ENCODE results near the gene TRPV4. TPM values are rescaled to one million over a fixed set of nuclear protein-coding genes. Genes with fewer than 3 reads are reported as not detected.

The TRPV4 gene
- total RNA-seq, 1 experiment from 2014 or later, result 2.4 TPM

DNA sequence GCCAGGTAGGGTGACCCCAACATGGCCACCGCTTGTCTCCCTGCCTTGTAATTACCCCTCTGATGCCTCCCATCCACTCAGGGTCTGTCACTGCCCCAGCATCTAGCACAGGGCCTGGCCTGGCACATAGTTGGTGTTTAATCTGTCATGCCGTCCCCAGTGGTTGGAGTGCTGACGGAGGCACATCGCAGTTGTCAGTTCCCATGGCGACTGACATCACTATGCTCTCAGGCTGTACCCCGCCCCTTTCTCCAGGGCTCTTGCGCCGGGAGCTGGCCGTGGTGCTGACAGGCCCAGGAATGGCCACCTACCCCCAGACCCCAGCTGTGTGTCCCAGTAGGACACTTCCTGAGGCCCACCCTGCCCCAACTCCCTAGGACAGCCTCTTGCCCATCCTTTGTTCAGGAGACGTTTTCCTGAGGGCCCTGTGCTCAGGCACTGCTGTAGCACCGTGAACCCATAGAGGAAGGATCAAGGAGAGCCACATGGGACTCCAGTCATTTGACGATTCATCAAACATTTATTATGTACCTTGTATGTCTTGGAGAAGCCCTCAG, 96.6 kb downstream of the TRPV4 start:
- no TSS peak for BruUV-seq (replicated peaks)
- Histone ChIP-seq H2AFZ (ENCODE audit: low read length) (no peak overlapping the region), H3K79me2 (ENCODE audit: low read length) (no peaks in the 10 kb centered on the region), H3K9me2 (replicated peaks; ENCODE audit: low read length) (no peaks in the 10 kb centered on the region), H3K4me1 (ENCODE audit: insufficient read depth, low read length) (no peaks in the 10 kb centered on the region), H3K9me3 (ENCODE audit: low read length) (no peaks in the 10 kb centered on the region), H3K9ac (ENCODE audit: low read length) (no peak overlapping the region), H3K4me2 (ENCODE audit: low read length) (no peak overlapping the region), H3K27ac (ENCODE audit: low read length) (no peak overlapping the region), H3K27me3 (ENCODE audit: low read length) (no peaks in the 10 kb centered on the region), H3K36me3 (ENCODE audit: low read depth, low read length) (no peaks in the 10 kb centered on the region), H4K20me1 (ENCODE audit: low read length) (no peaks in the 10 kb centered on the region), H3K4me3 (ENCODE audit: low read length) (no peak overlapping the region), H3F3A (ENCODE audit: low read length, unreplicated experiment) (no peaks in the 10 kb centered on the region)
- TF ChIP-seq EZH2 (IDR thresholded peaks at IDR 0.05; ENCODE audit: low read length, unreplicated experiment) (no peak), EZH2phosphoT487 (IDR thresholded peaks at IDR 0.05; ENCODE audit: borderline replicate concordance, low read length) (no peak)
- TF ChIP-seq, protein P1, sequence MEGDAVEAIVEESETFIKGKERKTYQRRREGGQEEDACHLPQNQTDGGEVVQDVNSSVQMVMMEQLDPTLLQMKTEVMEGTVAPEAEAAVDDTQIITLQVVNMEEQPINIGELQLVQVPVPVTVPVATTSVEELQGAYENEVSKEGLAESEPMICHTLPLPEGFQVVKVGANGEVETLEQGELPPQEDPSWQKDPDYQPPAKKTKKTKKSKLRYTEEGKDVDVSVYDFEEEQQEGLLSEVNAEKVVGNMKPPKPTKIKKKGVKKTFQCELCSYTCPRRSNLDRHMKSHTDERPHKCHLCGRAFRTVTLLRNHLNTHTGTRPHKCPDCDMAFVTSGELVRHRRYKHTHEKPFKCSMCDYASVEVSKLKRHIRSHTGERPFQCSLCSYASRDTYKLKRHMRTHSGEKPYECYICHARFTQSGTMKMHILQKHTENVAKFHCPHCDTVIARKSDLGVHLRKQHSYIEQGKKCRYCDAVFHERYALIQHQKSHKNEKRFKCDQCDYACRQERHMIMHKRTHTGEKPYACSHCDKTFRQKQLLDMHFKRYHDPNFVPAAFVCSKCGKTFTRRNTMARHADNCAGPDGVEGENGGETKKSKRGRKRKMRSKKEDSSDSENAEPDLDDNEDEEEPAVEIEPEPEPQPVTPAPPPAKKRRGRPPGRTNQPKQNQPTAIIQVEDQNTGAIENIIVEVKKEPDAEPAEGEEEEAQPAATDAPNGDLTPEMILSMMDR (conservative IDR thresholded peaks at IDR 0.05; ENCODE audit: low read depth, low read length), result no peak
- DNase-seq, result no peak
- no peak for ATAC-seq
- ChIA-PET CTCF (no interaction called here), POLR2A (ENCODE audit: unreplicated experiment) (no interaction called here)
- intact Hi-C loops (cut with micrococcal nuclease), result no loop called here

- no peak for DNase-seq
- Histone ChIP-seq H2AFZ (ENCODE audit: low read length) (no peak overlapping the region), H3K4me1 (ENCODE audit: insufficient read depth, low read length) (no peaks in the 10 kb centered on the region), H4K20me1 (ENCODE audit: low read length) (no peaks in the 10 kb centered on the region), H3K9ac (ENCODE audit: low read length) (no peak overlapping the region), H3K27ac (ENCODE audit: low read length) (no peak overlapping the region), H3K4me3 (ENCODE audit: low read length) (no peak overlapping the region), H3K9me3 (ENCODE audit: low read length) (no peaks in the 10 kb centered on the region), H3K27me3 (ENCODE audit: low read length) (no peaks in the 10 kb centered on the region), H3K9me2 (replicated peaks; ENCODE audit: low read length) (no peaks in the 10 kb centered on the region), H3K79me2 (ENCODE audit: low read length) (no peaks in the 10 kb centered on the region), H3F3A (ENCODE audit: low read length, unreplicated experiment) (no peaks in the 10 kb centered on the region), H3K4me2 (ENCODE audit: low read length) (no peak overlapping the region), H3K36me3 (ENCODE audit: low read depth, low read length) (no peaks in the 10 kb centered on the region)
- ChIA-PET CTCF (no interaction called here), POLR2A (ENCODE audit: unreplicated experiment) (no interaction called here)
- TF ChIP-seq, protein P1 (conservative IDR thresholded peaks at IDR 0.05; ENCODE audit: low read depth, low read length), result no peak
- no peak for TF ChIP-seq EZH2phosphoT487 (IDR thresholded peaks at IDR 0.05; ENCODE audit: borderline replicate concordance, low read length)
- TF ChIP-seq EZH2 (IDR thresholded peaks at IDR 0.05; ENCODE audit: low read length, unreplicated experiment), result no peak
- no peak for ATAC-seq
- BruUV-seq (replicated peaks), result no TSS peak
- intact Hi-C loops (cut with micrococcal nuclease), result no loop called here
Measured at GRCh38 chr12:109735825-109736551, 97.2 kb downstream of the TRPV4 start.

GRCh38 chr12:109735051-109735521, 98.1 kb downstream of the TRPV4 start:
- no peak for ATAC-seq

More at GRCh38 chr12:109735051-109735521, 98.1 kb downstream of the TRPV4 start:
- POLR2A ChIA-PET (ENCODE audit: unreplicated experiment), result interaction anchor here (0.6 kb wide), 1 partner anchor 1674 kb away, joined by 4 read pairs; no protein-coding TSS in a partner anchor
- H3K9me2 ChIP-seq (replicated peaks; ENCODE audit: low read length), result no peaks in the 10 kb centered on the region
- no peaks in the 10 kb centered on the region for H3K9me3 ChIP-seq (ENCODE audit: low read length)
- H3K27ac ChIP-seq (ENCODE audit: low read length), result no peak overlapping the region
- H3K4me1 ChIP-seq (ENCODE audit: insufficient read depth, low read length), result no peaks in the 10 kb centered on the region
- CTCF ChIA-PET, result no interaction called here
- DNase-seq, result no peak
- H3K36me3 ChIP-seq (ENCODE audit: low read depth, low read length), result no peaks in the 10 kb centered on the region
- intact Hi-C loops (cut with micrococcal nuclease), result no loop called here
- no peak overlapping the region for H3K4me3 ChIP-seq (ENCODE audit: low read length)
- H3K9ac ChIP-seq (ENCODE audit: low read length), result no peak overlapping the region
- H3K79me2 ChIP-seq (ENCODE audit: low read length), result no peaks in the 10 kb centered on the region
- H3K27me3 ChIP-seq (ENCODE audit: low read length), result no peaks in the 10 kb centered on the region
- TF ChIP-seq, protein P1 (conservative IDR thresholded peaks at IDR 0.05; ENCODE audit: low read depth, low read length), result no peak
- TF ChIP-seq EZH2phosphoT487 (IDR thresholded peaks at IDR 0.05; ENCODE audit: borderline replicate concordance, low read length), result no peak
- TF ChIP-seq EZH2 (IDR thresholded peaks at IDR 0.05; ENCODE audit: low read length, unreplicated experiment), result no peak
- no peaks in the 10 kb centered on the region for H4K20me1 ChIP-seq (ENCODE audit: low read length)
- BruUV-seq (replicated peaks), result no TSS peak
- H3K4me2 ChIP-seq (ENCODE audit: low read length), result no peak overlapping the region
- no peak overlapping the region for H2AFZ ChIP-seq (ENCODE audit: low read length)
- H3F3A ChIP-seq (ENCODE audit: low read length, unreplicated experiment), result no peaks in the 10 kb centered on the region

All from PC-3 (cell line).